GM12873 (cell line): ENCODE data around the gene ACSL6.

ENCODE experiments used
- CTCF ChIP-seq: IDR thresholded peaks from 2 replicates; pipeline ENCODE4 v1.5.1; 2012; ENCODE audit warnings: low read depth, mild to moderate bottlenecking, moderate library complexity, low read length, control low read depth; ENCODE audit not compliant: insufficient read depth; ENCODE audit errors: missing control alignments

ACSL6 gene

GRCh38 chr5:132025403-132025971, 14.0 kb upstream of the ACSL6 start:
- no peak for TF ChIP-seq CTCF

GRCh38 chr5:132024789-132025402, 13.4 kb upstream of the ACSL6 start:
- TF ChIP-seq CTCF, result no peak

GRCh38 chr5:132024117-132024435, 12.6 kb upstream of the ACSL6 start:
- no peak for TF ChIP-seq CTCF

GRCh38 chr5:132023258-132024116, 12.0 kb upstream of the ACSL6 start:
- no peak for TF ChIP-seq CTCF

- no peak for TF ChIP-seq CTCF
Observed at GRCh38 chr5:132022737-132023136, 11.3 kb upstream of the ACSL6 start.

- TF ChIP-seq CTCF, result no peak
Observed at GRCh38 chr5:132021654-132022053, 10.2 kb upstream of the ACSL6 start.

GRCh38 chr5:132020568-132021339, 9.3 kb upstream of the ACSL6 start:
- no peak for TF ChIP-seq CTCF
